Activated naive CD4-positive, alpha-beta T cell treated with anti-CD3 and anti-CD28 coated beads for 36 hours (primary cell): ENCODE measurements around the gene LRP8. TPM values are rescaled to one million over a fixed set of nuclear protein-coding genes. Genes with fewer than 3 reads are reported as not detected.

Source experiments
- CTCF ChIA-PET: fragments of 350-600 bp; sonication (Branson Sonifier 250); formaldehyde crosslinking; loops from one replicate; lab custom pipeline; 2021; ENCODE audit warnings: antibody characterized with exemption; lab: Charles Lee
- DNase-seq: peaks from one replicate; pipeline ENCODE4 v3.0.0-alpha.2; 2020
- H3K27ac Mint-ChIP-seq: one replicate; pipeline ENCODE4 v1.8.0; 2021; ENCODE audit warnings: mild to moderate bottlenecking, mixed read lengths
- H3K27me3 Mint-ChIP-seq: one replicate; pipeline ENCODE4 v1.8.0; 2021; ENCODE audit warnings: low read depth, mixed read lengths
- H3K36me3 Mint-ChIP-seq: one replicate; pipeline ENCODE4 v1.8.0; 2021; ENCODE audit warnings: low read depth, mixed read lengths
- H3K4me1 Mint-ChIP-seq: one replicate; pipeline ENCODE4 v1.8.0; 2021; ENCODE audit warnings: low read depth, mixed read lengths
- H3K4me3 Mint-ChIP-seq: one replicate; pipeline ENCODE4 v1.8.0; 2021; ENCODE audit warnings: mild to moderate bottlenecking, moderate library complexity, mixed read lengths
- H3K9me3 Mint-ChIP-seq: one replicate; pipeline ENCODE4 v1.8.0; 2021; ENCODE audit warnings: mixed read lengths
- intact Hi-C: fragments of 100-400 bp; cut with micrococcal nuclease; formaldehyde crosslinking; loops from one replicate; pipeline ENCODE4 v1.15.1; 2023
- total RNA-seq, 2 experiments: library from RNA; stranded (reverse); gene quantifications; one replicate each; pipeline ENCODE4 v1.2.3, GENCODE V29; 2021

The LRP8 gene
- 10 to 100 TPM; 27.7 to 32.9 TPM for total RNA-seq

GRCh38 chr1:53328009-53328461, at the start of gene LRP8:
Gene LRP8, minus strand, starts transcription at chr1:53328070. Its CDS starts 158 bp downstream, at chr1:53327912.
- CTCF ChIA-PET: no interaction called here
- Mint-ChIP-seq H3K9me3 (no peaks in the 10 kb centered on the region), H3K4me1 (peaks cover 12% of the 10 kb centered on the region), H3K4me3 (peak within 1 kb of the TSS; percentile 95), H3K27ac (peak within 1 kb of the TSS; percentile 86), H3K36me3 (peaks cover 19% of the 10 kb centered on the region), H3K27me3 (no peaks in the 10 kb centered on the region)
- intact Hi-C loops: loop anchor here (5.0 to 10.0 kb wide), 3 partner anchors 51 to 1387 kb away; partner anchors contain the start of gene TTC4
- peak; percentile 80 for DNase-seq

DNA sequence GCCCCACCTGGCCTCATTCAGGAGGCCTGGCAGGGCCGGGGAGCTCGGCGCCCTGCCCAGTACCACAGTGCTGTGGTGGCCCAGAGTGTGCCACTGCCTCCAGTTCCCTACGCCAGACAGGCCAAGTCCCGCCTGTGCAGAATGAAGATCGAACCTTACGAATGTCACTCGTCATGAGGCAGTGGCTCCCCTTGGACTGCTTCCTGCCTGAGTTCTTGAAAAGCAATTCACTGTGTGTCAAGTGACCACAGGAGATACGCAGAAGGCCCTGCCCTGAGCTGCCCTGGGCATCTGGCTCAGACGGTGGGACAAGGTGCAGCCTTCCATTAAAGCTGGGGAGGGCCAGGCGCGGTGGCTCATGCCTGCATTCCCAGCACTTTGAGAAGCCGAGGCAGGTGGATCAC, 49.6 kb upstream of the LRP8 start:
- Mint-ChIP-seq H3K4me3 (no peak overlapping the region), H3K4me1 (no peaks in the 10 kb centered on the region), H3K36me3 (no peaks in the 10 kb centered on the region), H3K27me3 (no peaks in the 10 kb centered on the region), H3K9me3 (no peaks in the 10 kb centered on the region), H3K27ac (no peak overlapping the region)
- CTCF ChIA-PET: interaction anchor here (1.1 kb wide), 2 partner anchors 16 to 99 kb away, joined by 4 to 6 read pairs; no protein-coding TSS in a partner anchor
- no peak for DNase-seq
- intact Hi-C loops: no loop called here

DNA sequence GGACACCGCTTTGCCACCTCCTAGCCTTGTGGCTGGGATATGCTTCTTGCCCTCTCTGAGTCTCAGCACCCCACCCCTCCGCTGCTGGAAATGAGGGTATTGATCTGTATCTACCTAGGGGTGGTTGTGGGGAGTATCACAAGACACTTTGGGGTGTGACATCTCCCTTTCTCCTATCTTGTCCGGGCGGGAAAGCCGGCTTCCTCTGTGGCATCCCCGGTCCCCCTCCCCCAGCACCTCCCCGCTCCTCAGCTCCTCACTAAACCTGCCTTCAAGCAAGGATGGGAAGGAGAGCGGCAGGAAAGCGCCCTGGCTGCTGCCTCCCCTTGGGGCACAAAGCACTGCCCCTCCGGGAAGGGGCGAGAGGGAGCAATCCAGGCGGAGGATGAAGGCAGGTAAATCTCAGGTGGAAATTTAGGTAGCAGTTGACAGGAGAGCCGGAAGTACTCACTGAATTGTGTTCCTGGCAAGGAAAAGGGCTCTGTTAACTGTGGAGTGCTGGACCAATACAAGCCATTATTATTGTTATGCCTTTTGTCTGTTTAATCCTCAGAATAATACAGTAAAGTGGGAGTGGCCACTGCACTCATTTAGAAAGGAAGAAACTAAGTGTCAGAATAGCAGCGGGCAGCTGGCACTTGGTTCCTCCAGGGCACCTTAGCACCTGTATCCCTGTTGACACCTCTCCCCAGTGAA, 49.0 kb upstream of the LRP8 start:
- CTCF ChIA-PET: interaction anchor here (1.1 kb wide), 2 partner anchors 16 to 99 kb away, joined by 4 to 6 read pairs; no protein-coding TSS in a partner anchor
- Mint-ChIP-seq H3K4me1 (no peaks in the 10 kb centered on the region), H3K36me3 (no peaks in the 10 kb centered on the region), H3K27me3 (no peaks in the 10 kb centered on the region), H3K27ac (no peak overlapping the region), H3K4me3 (no peak overlapping the region), H3K9me3 (no peaks in the 10 kb centered on the region)
- no peak for DNase-seq
- intact Hi-C loops: no loop called here

DNA sequence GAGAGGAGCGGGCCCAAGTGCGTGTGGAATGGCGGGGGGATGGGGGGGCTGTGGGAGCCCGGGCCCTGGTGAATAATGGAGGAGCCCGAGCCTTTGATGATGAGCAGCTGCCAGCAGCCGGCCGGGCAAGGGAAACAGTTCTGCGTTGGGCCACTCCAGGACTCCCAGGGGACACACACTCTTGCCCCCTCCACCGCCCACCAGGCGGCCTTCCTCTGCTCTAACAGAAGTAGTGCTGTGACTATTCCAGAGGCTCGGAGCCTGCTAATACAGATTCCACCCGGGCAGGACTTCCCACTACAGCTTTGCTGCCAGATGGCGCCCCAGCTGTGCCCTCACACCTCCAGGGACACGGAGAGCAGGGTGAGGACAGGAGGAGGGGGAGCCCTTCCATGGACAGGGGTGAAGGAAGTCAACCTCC, 48.2 kb upstream of the LRP8 start:
- Mint-ChIP-seq H3K27me3 (no peaks in the 10 kb centered on the region), H3K36me3 (no peaks in the 10 kb centered on the region), H3K4me1 (no peaks in the 10 kb centered on the region), H3K4me3 (no peak overlapping the region), H3K27ac (no peak overlapping the region), H3K9me3 (no peaks in the 10 kb centered on the region)
- CTCF ChIA-PET: no interaction called here
- DNase-seq: no peak
- intact Hi-C loops: no loop called here

DNA sequence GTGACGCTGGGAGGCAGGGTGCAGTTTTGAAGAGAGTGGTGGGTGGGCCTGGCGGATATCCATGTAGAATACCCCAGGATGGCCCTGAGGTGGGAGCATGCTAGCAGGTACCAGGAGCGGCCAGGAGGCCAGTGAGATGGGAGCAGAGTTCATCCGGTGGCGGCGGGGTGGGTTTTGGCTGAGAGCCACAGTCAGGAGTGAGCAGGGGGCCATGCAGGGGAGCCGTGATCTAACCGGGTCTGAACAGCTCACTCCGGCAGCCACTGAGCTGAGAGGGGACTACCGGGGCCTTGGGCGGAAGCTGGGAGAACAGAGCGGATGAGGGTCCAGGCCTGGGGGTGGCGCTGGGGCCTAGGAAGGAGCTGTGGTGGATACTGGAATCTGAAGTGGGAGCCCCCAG, 47.6 kb upstream of the LRP8 start:
- no peaks in the 10 kb centered on the region for H3K9me3 Mint-ChIP-seq
- DNase-seq: no peak
- no peaks in the 10 kb centered on the region for H3K4me1 Mint-ChIP-seq
- CTCF ChIA-PET: no interaction called here
- H3K27ac Mint-ChIP-seq: no peak overlapping the region
- H3K27me3 Mint-ChIP-seq: no peaks in the 10 kb centered on the region
- H3K36me3 Mint-ChIP-seq: no peaks in the 10 kb centered on the region
- no peak overlapping the region for H3K4me3 Mint-ChIP-seq
- intact Hi-C loops: no loop called here

GRCh38 chr1:53373246-53373645, 45.4 kb upstream of the LRP8 start:
- H3K9me3 Mint-ChIP-seq: no peaks in the 10 kb centered on the region
- no peak overlapping the region for H3K4me3 Mint-ChIP-seq
- H3K27me3 Mint-ChIP-seq: no peaks in the 10 kb centered on the region
- H3K36me3 Mint-ChIP-seq: no peaks in the 10 kb centered on the region
- H3K4me1 Mint-ChIP-seq: peaks cover 5% of the 10 kb centered on the region
- intact Hi-C loops: no loop called here
- no peak for DNase-seq
- CTCF ChIA-PET: no interaction called here
- no peak overlapping the region for H3K27ac Mint-ChIP-seq

DNA sequence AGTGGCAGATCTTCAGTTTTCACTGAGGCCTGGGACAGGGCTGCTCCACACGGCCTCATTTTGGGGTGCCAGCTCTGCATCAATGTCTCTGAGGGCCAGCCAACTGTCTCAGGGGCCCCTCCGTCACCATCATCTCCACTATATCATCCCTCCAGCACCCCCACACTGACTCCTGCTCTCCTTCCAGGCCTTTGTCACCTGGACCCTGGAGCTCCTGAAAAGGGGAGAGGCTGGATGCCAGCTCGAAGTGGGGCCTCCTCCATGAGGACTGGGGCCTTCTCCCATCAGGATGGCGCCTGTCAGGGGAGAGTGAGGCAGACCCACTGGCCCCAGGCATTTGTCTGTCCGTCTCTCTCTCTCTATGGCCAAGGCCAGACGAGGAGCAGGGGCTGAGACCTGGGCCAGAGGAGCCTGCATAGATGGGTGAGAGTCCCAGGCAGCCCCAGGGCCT, 44.7 kb upstream of the LRP8 start:
- intact Hi-C loops: no loop called here
- peaks cover 13% of the 10 kb centered on the region for H3K4me1 Mint-ChIP-seq
- no peak for DNase-seq

DNA sequence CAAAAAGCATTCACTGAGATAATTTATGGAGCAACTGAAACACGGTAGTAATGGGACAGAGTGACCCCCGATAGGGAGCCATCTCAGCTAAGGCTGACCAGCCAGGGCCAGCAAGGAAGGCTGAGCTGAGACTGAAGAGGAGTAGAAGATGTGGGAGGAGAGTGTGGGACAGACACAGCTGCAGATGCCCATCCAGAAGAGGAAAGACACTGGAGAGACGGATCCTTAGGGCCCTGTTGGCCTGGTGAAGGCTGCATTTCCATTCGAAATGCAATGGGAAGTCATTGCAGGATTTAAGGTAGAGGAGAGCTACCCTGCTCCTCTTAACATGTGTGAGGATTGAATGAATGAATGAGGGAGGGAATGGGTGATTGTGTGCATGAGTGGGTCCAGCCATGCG, 44.0 kb upstream of the LRP8 start:
- Mint-ChIP-seq H3K36me3 (no peaks in the 10 kb centered on the region), H3K4me1 (peaks cover 16% of the 10 kb centered on the region), H3K4me3 (no peak overlapping the region), H3K27me3 (no peaks in the 10 kb centered on the region), H3K9me3 (no peaks in the 10 kb centered on the region), H3K27ac (no peak overlapping the region)
- CTCF ChIA-PET: no interaction called here
- no peak for DNase-seq
- intact Hi-C loops: no loop called here

More for the DNA sequence above, 44.7 kb upstream of the LRP8 start:
- Mint-ChIP-seq H3K27ac (no peak overlapping the region), H3K4me3 (no peak overlapping the region), H3K27me3 (no peaks in the 10 kb centered on the region), H3K9me3 (no peaks in the 10 kb centered on the region), H3K36me3 (no peaks in the 10 kb centered on the region)
- CTCF ChIA-PET: interaction anchor here (0.5 kb wide), 1 partner anchor 37 kb away, joined by 3 read pairs; no protein-coding TSS in a partner anchor

DNA sequence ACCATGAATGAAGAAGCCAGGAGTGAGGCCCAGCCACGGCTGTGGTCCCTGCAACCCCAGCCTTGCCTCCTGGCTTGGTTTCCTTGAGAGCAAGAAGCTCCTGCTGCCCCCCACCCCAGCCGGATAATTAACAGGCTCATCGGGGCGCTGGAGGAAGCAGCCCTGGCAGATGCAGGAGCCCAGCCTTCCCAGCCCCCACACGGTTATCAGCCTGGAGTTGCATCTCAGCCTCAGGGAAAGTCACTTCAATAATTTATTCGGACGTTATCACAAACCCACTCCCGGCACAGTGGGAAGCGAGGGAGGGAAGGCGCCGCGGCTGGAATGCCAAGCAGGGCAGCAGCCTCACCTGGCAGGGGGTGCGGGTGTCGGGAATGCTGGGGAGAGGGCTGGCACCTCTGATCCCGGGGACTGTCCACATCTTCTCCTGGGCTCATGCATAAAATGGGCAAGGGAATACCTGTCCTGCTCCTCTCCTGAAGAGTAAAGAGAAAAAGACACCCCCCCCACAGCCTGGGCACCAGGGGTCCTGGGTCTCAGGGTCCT, 43.3 kb upstream of the LRP8 start:
- CTCF ChIA-PET: no interaction called here
- no peak overlapping the region for H3K4me3 Mint-ChIP-seq

DNA sequence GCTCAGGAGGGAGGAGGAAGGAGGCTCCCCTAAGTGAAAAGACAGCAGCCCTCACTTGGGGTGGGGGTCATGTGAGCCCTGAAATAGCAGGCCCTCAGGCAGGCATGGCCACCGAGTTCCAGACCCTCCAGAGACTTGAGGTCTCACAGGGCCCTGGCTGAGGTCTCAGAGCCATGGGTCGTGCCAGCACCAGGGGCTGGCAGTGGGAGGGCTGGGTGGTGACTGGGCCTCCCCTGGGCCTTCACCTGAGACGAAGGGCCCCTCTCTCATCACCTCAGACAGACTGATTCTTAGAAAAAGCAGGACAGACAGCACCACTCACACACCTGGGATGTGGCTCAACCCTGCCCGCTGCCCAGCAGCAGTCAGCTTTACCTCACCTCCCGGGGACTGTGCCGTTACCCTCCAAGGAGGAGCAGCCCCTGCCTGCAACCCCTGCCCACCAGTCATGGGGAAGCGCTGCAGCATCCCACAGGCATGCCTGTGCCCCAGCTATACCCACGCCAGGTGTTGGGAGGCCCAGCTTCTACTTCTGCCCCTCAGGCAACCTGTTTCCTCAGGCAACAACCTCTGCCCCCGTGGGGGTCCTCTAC, 42.6 kb upstream of the LRP8 start:
- intact Hi-C loops: no loop called here
- DNase-seq: no peak
- no peak overlapping the region for H3K27ac Mint-ChIP-seq
- peaks cover 19% of the 10 kb centered on the region for H3K4me1 Mint-ChIP-seq
- H3K9me3 Mint-ChIP-seq: no peaks in the 10 kb centered on the region
- no peaks in the 10 kb centered on the region for H3K36me3 Mint-ChIP-seq
- no peaks in the 10 kb centered on the region for H3K27me3 Mint-ChIP-seq
- no peak overlapping the region for H3K4me3 Mint-ChIP-seq
- CTCF ChIA-PET: no interaction called here

More for the DNA sequence above, 43.3 kb upstream of the LRP8 start:
- intact Hi-C loops: no loop called here
- Mint-ChIP-seq H3K9me3 (no peaks in the 10 kb centered on the region), H3K36me3 (no peaks in the 10 kb centered on the region), H3K4me1 (peaks cover 18% of the 10 kb centered on the region), H3K27ac (no peak overlapping the region), H3K27me3 (no peaks in the 10 kb centered on the region)
- no peak for DNase-seq

DNA sequence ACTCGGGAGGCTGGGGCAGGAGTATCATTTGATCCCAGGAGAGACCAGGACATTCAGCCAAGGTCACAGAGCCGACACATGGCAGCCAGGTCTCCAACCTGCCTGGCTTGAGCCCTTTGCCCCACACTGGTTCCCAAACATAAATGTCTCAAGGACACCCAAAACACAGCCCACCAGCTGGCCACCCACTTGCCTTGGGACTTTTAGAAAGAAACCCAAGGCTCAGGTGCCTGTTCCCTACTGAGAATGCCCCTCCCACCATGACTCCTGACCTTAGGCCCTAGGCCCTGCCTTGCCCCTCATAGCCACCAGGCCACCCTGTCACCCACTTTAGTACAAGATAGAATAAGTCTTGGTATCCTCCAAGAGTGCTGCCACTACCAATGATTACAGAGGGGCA, 41.9 kb upstream of the LRP8 start:
- H3K27me3 Mint-ChIP-seq: no peaks in the 10 kb centered on the region
- no peaks in the 10 kb centered on the region for H3K36me3 Mint-ChIP-seq
- no peaks in the 10 kb centered on the region for H3K9me3 Mint-ChIP-seq
- no peak for DNase-seq
- H3K4me1 Mint-ChIP-seq: peaks cover 19% of the 10 kb centered on the region
- CTCF ChIA-PET: interaction anchor here (1.5 kb wide), 1 partner anchor 28 kb away, joined by 3 read pairs; no protein-coding TSS in a partner anchor
- intact Hi-C loops: loop anchor here (2.0 kb wide), 1 partner anchor 43 kb away; no protein-coding TSS in a partner anchor
- no peak overlapping the region for H3K4me3 Mint-ChIP-seq
- H3K27ac Mint-ChIP-seq: no peak overlapping the region

DNA sequence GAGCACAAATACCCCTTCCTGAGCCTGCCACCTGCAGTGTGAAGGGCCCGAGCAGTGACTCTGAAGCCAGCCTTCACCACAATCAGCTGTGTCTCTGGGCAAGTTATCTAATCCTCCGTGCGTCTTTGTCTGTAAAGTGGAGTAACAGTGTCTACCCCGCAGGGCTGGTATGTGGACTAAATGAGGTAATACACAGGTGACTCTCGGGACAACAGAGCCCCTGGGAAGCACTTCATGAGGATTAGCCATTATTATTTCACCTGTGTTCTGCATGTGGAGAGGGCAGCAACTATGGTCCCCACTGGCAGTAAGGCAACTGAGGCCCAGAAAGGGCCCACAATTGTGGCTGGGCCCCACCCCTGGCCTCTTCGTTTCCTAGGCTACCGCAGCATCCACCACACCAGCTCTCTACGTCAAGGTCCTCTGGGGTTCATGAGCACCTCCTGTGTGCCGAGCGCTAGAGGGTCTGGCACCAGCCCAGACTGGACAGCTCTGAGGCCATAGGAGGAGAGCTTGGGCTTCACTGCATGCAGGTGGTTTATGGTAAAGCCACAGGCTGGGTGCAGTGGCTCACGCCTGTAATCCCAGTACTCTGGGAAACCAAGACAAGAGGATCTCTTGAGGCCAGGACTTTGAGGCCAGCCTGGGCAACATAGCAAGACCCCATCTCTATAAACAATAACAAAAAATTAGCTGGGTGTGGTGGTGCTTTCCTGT, 41.3 kb upstream of the LRP8 start:
- H3K36me3 Mint-ChIP-seq: no peaks in the 10 kb centered on the region
- H3K4me1 Mint-ChIP-seq: peaks cover 19% of the 10 kb centered on the region
- intact Hi-C loops: loop anchor here (2.0 kb wide), 1 partner anchor 42 kb away; no protein-coding TSS in a partner anchor
- no peak overlapping the region for H3K4me3 Mint-ChIP-seq
- CTCF ChIA-PET: interaction anchor here (1.5 to 2.6 kb wide), 2 partner anchors 25 to 28 kb away, joined by 3 to 9 read pairs; no protein-coding TSS in a partner anchor
- DNase-seq: no peak
- H3K27me3 Mint-ChIP-seq: no peaks in the 10 kb centered on the region
- H3K27ac Mint-ChIP-seq: no peak overlapping the region
- H3K9me3 Mint-ChIP-seq: no peaks in the 10 kb centered on the region
